ENCODE data around the gene DIP2C.
"Not testable (repeated sequence)": the region's sequence is repeated elsewhere in the genome, so short reads cannot be mapped to it uniquely, and the experiment has no call there.

Gene DIP2C

GRCh38 chr10:316390-316789, 373.1 kb downstream of the DIP2C start:
- DNase-seq, result no peak

- no peak for DNase-seq
Measured at GRCh38 chr10:314871-315270, 374.6 kb downstream of the DIP2C start.

- DNase-seq, result no peak
Measured at GRCh38 chr10:314381-314780, 375.1 kb downstream of the DIP2C start.

- no peak for DNase-seq
Measured at GRCh38 chr10:311901-312665, 377.4 kb downstream of the DIP2C start.

GRCh38 chr10:310976-311639, 378.4 kb downstream of the DIP2C start:
- DNase-seq, result no peak

GRCh38 chr10:310371-310770, 379.1 kb downstream of the DIP2C start:
- DNase-seq, result no peak

- no peak for DNase-seq
Measured at GRCh38 chr10:308572-309085, 380.8 kb downstream of the DIP2C start.

GRCh38 chr10:308101-308500, 381.4 kb downstream of the DIP2C start:
- no peak for DNase-seq

GRCh38 chr10:307659-308058, 381.8 kb downstream of the DIP2C start:
- no peak for DNase-seq

- DNase-seq, result no peak
Measured at GRCh38 chr10:306675-307185, 382.7 kb downstream of the DIP2C start.

- DNase-seq, result no peak
Measured at GRCh38 chr10:306007-306674, 383.3 kb downstream of the DIP2C start.

- DNase-seq, result no peak
Measured at GRCh38 chr10:305034-305433, 384.4 kb downstream of the DIP2C start.

- no peak for DNase-seq
Measured at GRCh38 chr10:301536-301935, 387.9 kb downstream of the DIP2C start.

GRCh38 chr10:300580-300979, 388.9 kb downstream of the DIP2C start:
- DNase-seq, result not testable (repeated sequence)

- no peak for DNase-seq
Measured at GRCh38 chr10:299969-300368, 389.5 kb downstream of the DIP2C start.

GRCh38 chr10:299512-299911, 390.0 kb downstream of the DIP2C start:
- no peak for DNase-seq

GRCh38 chr10:298033-298432, 391.4 kb downstream of the DIP2C start:
- DNase-seq, result no peak

GRCh38 chr10:297567-297966, 391.9 kb downstream of the DIP2C start:
- peak in 1 of 14 donors; percentile 55 for DNase-seq

- DNase-seq, result no peak
Measured at GRCh38 chr10:293636-294035, 395.8 kb downstream of the DIP2C start.

- DNase-seq, result no peak
Measured at GRCh38 chr10:290026-290725, 399.3 kb downstream of the DIP2C start.

GRCh38 chr10:289581-289980, 399.9 kb downstream of the DIP2C start:
- no peak for DNase-seq

All from C1 segment of cervical spinal cord (tissue), 14 donors.